ENCODE data around the gene WNT10A.

WNT10A gene

GRCh38 chr2:218877891-218878290 lies 2.8 kb upstream of the WNT10A start:
- DNase-seq (ENCODE audit: low read depth) = no peak
- no peak for TF ChIP-seq CTCF (IDR thresholded peaks at IDR 0.05; ENCODE audit: insufficient read depth, low read depth, low read length, missing control alignments)
- H3K4me3 ChIP-seq (ENCODE audit: low read depth, low read length) = no peak overlapping the region

- no peak overlapping the region for H3K4me3 ChIP-seq (ENCODE audit: low read depth, low read length)
- TF ChIP-seq CTCF (IDR thresholded peaks at IDR 0.05; ENCODE audit: insufficient read depth, low read depth, low read length, missing control alignments) = no peak
- no peak for DNase-seq (ENCODE audit: low read depth)
Observed at GRCh38 chr2:218878486-218878885, 2.2 kb upstream of the WNT10A start.

GRCh38 chr2:218878926-218879761 lies 1.5 kb upstream of the WNT10A start:
- peak overlapping the region; percentile 68 for H3K4me3 ChIP-seq (ENCODE audit: low read depth, low read length)
- no peak for DNase-seq (ENCODE audit: low read depth)
- TF ChIP-seq CTCF (IDR thresholded peaks at IDR 0.05; ENCODE audit: insufficient read depth, low read depth, low read length, missing control alignments) = no peak

GRCh38 chr2:218879776-218880101 lies 913 bp upstream of the WNT10A start:
- peak overlapping the region; percentile 68 for H3K4me3 ChIP-seq (ENCODE audit: low read depth, low read length)
- no peak for TF ChIP-seq CTCF (IDR thresholded peaks at IDR 0.05; ENCODE audit: insufficient read depth, low read depth, low read length, missing control alignments)
- DNase-seq (ENCODE audit: low read depth) = no peak

- no peak for TF ChIP-seq CTCF (IDR thresholded peaks at IDR 0.05; ENCODE audit: insufficient read depth, low read depth, low read length, missing control alignments)
- DNase-seq (ENCODE audit: low read depth) = no peak
- peak overlapping the region; percentile 68 for H3K4me3 ChIP-seq (ENCODE audit: low read depth, low read length)
Observed at GRCh38 chr2:218880859-218881594, 375 bp downstream of the WNT10A start.

- DNase-seq (ENCODE audit: low read depth) = no peak
- H3K4me3 ChIP-seq (ENCODE audit: low read depth, low read length) = peak overlapping the region; percentile 68
- no peak for TF ChIP-seq CTCF (IDR thresholded peaks at IDR 0.05; ENCODE audit: insufficient read depth, low read depth, low read length, missing control alignments)
Observed at GRCh38 chr2:218881744-218882460, 1.2 kb downstream of the WNT10A start.

All from GM12865 (cell line).